Stimulated activated CD8-positive, alpha-beta memory T cell treated with anti-CD3 and anti-CD28 coated beads, Interleukin-12 subunit alpha, Interleukin-12 subunit beta, amount 100 ng/mL, for 4 hours (primary cell): ENCODE measurements around the gene CACNB2.

Source experiments
- DNase-seq: peaks from one replicate; pipeline ENCODE4 v3.0.0-alpha.2; 2020; ENCODE audit warnings: low read depth

CACNB2 gene

DNA sequence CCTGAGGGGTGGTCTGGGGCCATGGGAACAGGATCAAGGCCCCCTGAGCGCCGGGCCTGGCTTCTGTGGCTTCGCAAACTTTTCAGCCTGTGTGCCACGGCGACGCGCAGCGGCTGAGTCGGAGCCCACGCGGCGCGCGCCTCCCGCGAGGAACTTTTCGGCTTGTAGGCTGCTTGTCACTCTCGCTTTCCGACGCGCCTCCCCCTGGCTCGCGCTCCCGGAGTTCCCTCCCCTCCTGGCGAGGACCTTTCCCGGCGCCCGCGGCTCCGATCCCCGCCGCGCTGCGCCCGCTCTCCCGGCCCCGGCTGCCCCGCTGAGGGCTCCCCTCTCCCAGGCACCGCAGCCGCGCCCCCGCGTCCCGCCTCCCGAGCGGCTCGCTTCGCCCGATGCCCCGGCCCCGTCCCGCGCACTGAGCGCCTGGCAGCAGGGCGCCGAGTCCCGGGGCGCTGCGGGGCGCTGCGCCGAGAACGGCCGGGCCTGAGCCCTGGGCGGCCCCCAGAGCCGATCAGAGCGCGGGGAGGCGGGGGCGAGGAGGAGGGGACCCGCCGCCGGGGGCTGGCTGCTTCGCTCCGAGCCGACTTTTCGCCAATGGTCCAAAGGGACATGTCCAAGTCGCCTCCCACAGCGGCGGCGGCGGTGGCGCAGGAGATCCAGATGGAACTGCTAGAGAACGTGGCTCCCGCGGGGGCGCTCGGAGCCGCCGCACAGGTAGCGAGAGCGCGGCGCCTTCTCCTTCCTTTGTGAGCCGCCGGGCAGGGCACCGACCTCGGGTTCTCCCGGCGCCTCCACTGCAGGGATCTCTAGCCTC, at the start of gene CACNB2:
TSS of gene CACNB2 (plus strand) at position 276 of the 808 bp plus-strand sequence.
- no peak for DNase-seq

DNA sequence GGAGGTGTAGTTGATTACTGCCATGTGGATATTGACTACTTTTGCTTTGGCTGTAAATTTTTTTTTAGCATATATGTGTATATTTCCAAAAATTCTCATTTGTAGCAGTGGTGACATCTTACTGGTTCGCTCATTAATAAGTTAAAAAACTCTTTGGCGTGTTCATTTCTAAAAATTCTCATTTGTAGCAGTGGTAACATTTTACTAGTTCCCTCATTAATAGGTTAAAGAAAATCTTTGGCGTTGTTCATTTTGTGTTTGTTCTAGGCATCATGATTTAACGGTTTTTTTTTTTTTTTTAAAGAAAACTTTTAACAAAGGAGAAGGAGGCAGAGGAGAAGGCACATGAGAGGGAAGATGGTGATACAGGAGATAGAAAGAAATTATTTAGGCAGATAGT, 45.9 kb upstream of the CACNB2 start:
- no peak for DNase-seq

DNA sequence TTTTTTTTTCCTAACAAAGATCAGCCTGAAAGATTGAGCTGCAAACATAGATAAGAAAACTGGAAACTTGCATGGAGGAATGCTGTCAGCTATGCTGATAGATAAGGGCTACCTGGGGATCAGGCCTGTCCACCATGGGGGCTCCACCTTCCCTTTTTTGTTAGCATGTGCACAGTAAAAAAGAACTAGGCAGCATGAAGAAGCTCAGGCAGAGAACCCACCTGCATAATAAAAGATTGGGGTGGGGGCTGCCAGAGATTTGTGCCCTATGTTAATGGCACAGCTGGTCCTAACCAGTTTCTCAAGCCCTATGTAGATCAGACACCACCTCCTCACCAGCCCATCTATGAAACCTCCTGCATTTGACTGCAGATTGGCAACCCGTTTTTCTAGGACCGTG, 45.4 kb upstream of the CACNB2 start:
- DNase-seq: no peak

DNA sequence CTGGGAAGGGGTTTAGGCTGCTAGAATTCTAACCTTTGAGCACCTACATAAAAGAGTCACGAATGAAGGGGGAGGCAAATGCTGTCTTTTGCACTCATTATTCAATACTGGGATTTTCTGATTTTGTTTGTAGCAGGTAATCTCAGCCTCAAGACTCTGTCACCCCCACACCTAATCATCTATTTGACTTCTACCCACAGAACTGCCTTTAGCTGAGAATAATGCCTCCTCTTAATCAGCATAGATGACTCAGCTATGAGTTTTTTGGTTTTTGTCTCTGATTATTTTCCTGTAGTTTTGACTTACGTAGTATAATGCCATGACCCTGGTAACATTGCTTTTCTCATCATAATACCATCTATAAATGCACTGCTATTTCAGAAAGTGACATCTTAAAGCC, 42.7 kb upstream of the CACNB2 start:
- DNase-seq: no peak

DNA sequence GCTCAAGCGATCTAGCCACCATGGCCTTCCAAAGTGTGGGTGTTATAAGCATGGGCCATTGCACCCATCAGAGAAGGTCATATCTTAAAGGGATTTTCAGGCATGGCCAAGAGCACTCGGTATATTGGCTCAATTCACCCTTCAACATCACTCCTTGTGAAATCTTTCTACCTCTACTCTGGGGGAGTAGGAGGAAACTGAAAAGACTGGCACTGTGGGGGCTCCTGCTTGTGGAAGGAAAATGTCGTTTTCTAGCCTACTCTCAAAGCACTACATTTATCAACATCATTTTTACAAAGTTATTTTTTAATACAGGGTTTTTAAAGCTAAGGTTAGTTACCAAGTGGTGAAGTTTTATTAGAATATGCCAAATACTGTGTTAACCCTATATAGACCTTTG, 42.0 kb upstream of the CACNB2 start:
- no peak for DNase-seq

DNA sequence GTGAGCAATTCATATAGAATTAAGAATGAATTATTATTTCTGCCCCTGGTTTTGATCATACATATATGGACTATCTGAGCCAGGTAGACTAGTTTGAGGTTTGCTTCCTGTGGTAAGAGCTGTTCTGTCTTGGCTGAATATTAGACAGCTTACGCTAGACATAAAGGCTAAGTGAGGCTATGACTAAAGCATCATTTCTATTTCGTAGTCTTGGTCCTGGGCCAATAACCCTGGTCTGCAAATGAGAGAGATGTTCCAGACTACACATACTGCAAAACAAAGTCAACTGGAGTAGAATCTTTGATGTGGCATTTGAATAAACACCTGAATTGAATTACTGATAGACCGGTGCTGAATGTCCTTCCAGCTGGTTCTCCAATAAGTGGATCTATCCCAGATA, 40.8 kb upstream of the CACNB2 start:
- DNase-seq: no peak

DNA sequence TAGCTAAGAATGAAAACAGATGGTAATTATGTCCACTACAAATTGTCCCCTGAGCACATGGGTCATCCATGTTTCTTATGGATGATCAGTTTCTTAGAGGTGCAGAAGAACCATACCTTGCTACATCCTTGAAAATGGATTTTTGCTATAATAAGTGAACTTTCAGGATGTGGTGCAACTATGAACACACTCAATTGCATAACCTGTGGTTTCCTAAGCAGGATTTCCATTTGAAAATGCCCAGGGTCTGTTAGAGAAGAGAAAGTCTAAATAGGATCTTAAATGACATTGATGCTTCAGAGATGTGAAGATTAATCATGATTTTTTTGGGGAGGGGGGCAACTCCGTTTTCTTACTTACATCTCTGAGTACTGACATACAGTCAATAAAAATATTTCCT, 39.6 kb upstream of the CACNB2 start:
- DNase-seq: no peak

DNA sequence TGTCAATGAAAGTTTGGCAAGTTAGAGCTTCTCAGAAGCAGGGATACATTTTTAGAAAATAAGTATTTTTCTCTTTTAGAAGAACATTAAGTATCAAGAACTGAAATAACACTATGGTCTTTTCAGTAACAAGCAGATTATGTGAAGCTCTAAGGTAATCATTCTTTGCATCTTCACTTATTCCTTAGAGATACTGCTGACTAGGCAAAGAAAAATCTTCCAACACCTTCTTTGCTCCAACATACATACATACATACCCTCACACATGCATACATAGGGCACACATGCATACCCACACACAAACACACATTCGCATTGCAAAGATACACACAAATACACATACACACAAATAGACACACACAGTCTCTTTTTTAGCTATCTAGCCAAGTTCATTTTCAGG, 37.8 kb upstream of the CACNB2 start:
- DNase-seq: no peak

DNA sequence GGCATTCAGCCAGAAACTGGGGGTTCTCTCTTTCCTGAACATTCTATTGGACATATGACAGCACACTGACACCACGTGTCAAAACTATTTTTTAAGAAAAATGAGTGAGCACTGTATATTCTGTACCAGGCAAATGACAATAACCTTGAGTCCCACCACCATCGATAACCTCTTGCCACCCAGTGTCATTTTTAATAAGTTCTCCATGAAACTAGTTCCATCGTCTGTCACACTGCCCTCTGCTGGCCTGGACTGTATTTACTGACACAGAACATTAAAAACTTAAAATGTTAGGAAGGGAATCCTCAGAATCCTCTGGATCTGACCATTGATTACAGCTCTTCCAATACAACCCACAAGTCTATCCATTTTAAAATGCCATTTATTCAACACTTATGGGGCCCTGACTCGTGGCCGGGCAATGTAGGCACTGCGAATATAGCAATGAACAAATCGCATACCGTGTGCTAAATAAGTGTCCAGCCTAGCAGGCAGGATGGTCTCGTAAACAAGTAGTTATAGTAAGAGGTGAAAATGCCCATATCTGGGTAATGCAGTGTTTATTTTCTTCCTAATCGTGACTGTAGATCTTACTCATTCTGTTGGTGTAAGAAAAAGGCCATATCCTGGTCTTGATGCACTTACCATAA, 35.9 kb upstream of the CACNB2 start:
- DNase-seq: no peak

DNA sequence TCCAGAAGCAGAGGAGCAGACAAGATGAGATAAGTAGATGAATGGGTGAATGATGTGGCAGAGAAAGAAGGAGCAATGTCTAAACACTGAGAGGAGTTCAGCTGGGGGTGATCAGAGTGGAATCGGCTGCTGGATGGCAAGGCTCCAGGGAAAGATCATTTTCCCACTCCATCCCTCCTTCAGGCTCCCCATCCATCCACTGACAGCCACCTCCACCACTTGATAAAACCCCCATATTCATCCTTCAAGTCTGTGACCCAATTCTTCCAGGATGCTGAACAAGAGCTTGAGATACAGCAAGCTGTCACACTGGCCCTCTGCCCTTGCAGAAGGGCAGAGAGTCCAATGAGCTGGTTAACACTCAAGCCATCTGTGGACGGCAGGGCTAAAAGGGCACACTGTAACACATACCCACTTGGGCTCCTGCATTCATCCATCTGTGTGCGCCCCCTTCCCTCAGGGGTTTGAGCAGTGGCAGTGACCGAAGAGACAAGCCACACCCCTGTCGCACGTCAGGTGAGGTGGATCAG, 30.8 kb upstream of the CACNB2 start:
- DNase-seq: no peak

DNA sequence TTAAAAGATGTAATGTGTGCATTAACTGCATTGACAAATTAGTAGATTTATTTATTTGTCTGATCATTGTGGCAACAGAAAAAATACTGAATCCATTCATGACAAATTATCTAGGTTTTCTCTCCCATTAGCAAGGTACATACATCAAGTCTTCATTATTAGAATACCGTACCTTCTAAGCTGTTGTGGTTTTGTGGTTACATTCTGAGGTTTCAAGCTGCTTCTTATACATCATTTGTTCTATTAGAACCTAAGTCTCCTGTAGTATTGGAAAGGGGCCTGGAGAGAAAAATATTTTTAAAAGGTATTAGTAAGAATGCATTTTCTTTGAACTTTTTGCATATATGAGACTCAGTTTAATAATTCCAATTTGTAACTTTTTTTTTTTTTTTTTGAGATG, 26.3 kb upstream of the CACNB2 start:
- no peak for DNase-seq

DNA sequence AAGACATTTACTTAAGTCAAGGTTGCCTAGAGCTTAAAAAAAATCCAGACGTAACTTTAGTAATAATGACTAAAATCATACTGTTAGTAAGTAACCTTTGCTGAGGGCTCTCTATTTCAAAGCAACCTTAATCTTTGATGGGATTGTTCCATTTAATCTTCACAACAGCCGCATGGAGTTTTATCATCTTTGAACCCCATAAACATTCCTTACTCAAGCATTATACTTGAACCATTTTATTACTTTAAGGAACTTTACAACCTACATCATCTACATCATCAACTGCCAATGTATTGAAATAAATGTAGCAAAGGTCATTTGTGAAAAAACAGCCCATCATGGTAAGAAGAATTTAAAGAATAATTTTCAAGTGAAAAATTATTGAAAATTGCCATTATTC, 22.9 kb upstream of the CACNB2 start:
- no peak for DNase-seq

DNA sequence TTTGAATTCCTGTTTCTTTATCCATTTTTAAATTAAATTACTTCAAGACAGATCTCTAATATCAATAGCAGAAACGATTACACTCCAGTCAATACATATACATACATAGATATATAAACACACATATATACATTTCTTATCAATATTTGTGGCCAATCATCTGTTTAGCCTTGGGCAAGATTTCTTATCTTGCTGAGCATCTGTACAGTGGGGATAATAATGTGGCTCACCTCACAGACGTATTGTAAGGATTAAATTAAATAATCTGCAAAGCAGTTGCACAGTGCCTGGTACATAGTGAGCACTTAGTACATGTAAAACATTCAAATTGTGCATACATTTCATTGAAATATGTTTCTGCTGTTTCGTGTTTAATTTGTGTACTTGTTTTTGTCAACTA, 17.5 kb upstream of the CACNB2 start:
- DNase-seq: no peak

DNA sequence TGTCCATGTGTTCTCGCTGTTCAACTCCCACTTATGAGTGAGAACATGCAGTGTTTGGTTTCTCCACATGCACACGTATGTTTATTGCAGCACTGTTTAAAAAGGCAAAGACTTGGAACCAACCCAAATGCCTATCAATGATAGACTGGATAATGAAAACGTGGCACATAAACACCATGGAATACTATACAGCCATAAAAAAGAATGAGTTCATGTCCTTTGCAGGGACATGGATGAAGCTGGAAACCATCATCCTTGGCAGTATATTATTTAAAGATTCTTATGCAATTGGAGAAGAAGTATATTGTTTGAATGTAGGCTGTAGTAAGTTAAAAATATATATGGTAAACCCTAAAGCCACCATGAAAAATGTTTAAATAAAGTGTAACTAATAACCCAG, 7.2 kb upstream of the CACNB2 start:
- DNase-seq: no peak

DNA sequence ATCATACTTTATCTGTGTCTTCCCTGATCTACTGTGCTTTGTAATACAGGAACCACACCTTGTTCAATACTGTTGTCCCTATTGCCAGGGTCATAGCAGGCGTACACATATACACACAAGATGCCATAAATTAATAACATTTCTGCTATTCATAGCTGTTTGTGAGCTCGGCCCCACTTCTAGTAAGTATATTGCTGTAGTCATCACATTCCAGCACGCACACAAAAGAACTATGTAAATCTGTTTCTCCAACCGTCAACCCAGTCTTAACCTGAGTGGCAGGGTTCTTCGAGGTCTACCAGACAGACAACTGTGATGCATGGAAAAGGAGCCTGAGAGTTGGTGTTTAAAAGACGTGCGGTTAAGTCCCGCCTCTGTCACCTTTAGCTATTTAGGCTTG, 5.7 kb upstream of the CACNB2 start:
- DNase-seq: no peak

DNA sequence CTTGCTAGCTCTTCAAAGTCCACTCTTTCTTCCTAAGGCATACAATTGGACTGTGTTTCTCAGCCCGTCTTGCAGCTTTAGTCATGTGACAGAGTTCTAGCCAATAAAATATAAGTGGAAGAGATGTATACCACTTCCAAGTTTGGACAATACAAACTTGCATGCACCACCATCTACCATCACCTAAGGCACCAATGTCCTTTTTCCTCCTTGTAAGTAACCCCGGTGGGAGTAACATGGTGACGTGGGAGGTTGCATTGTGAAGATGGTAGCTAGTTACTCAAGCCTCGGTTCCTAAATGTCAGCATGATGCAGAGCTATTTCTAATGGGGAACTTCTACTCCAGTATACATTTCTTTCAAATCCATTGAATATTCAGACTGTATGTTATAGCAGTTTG, 5.3 kb upstream of the CACNB2 start:
- DNase-seq: no peak

DNA sequence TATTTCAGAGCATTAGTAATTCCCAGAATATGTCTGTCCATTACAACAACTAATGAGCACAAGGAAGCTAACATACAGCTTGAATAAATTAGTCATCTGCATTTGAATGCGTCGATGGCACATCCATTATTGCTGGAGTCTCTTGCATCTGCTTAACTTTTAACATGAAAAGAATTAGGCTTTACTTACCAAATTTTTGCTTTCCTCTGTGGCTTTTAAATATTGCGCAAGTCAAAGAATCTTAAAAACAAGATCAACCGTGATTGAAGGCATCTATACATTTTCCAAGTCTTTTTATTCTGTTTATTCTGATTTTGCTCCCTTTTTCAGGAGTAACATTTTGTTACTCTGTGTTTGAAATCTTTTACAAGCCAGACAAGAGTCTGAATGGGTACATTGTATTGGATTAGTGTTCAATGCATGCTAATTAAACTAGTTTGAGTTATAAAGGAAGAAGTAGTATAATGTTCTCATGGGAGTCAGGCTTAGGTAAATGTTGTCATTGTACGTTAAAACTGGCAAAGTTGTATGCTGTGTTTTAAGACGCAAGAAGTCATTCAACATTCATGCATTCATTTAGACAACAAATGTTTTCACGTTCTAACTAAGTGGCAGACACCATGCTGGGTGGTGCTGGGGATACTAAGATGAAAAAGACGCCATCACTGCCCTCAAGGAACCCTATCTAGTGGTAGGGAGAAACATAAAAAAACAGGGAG, 4.0 kb upstream of the CACNB2 start:
- no peak for DNase-seq

DNA sequence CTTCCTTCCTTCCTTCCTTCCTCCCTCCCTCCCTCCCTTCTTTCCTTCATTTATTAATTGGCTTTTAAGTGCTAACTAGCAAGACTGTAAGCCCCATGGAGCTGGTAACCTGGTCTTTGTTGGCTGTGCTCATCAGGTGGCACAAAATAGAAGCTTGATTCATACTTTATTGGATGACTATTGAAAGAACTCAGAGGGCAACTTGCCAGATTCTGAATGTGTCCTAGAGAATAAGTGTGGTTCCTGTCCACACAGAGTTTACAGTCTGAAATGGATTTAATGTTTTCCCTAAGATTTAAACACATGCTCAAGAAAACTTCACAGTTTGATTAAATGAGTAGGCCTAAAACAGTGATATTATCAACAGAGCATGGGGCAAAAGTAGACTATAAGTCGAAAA, 3.1 kb upstream of the CACNB2 start:
- DNase-seq: no peak

DNA sequence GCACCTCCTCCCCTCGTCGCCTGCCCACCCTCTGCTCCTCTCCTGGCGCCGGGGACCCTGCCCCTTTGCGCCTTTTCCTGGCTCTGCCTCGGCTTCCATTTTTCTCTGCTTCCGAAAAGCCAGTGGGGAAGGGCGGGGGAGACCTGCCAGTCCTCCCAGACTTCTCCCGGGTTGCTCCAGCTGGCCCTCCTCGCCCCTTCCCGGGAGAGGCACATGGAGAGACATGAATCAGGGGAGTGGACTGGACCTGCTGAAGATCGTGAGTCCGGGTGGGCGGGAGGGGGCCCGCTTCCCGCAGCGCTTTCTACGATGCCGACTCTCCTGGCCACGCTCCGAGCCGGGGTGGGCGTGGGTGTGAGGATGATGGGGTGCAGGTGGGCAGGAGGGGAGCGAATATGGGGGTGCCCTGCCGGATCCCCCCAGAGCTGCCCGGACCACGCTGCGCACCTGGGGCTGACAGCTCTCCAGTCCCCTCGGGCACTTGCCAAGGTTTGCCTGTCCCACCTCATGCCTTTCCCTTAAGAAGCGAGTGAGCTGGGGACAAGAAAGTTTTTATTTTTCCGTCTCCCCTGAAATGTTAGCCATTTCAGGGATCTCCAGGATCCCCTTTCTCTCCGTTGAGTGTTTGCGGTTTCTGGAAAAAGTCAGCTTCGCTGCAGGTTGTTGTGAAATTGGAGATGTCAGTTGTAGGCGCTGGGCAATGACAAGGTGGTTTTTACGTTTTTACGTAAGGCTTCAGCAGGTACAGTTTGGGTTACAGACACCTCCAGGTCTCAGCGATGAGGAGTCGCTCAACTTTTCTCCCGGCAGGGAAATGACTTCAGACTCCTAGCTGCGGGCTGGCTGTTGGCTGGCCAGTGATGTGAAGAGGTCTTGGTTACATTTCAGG, 977 bp downstream of the CACNB2 start:
- DNase-seq: no peak

DNA sequence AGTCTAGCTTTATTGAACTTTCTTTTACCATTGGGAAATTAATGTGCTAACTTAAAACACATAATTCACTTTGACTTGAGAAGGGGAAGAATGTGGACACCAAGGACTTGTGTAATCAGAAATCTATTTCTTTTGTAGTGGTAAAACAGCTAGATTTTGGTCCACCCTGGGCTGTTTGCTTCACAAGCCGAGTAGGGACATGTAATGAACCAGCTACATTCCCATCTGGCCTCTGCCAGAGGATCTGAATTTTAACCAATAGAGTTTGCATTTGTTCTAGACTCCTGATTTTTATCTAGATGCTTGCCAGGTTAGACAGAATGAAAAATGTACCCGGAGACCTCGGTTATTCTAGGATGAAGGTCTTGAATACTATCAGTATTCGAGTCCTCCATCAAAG, 1.9 kb downstream of the CACNB2 start:
- DNase-seq: no peak

DNA sequence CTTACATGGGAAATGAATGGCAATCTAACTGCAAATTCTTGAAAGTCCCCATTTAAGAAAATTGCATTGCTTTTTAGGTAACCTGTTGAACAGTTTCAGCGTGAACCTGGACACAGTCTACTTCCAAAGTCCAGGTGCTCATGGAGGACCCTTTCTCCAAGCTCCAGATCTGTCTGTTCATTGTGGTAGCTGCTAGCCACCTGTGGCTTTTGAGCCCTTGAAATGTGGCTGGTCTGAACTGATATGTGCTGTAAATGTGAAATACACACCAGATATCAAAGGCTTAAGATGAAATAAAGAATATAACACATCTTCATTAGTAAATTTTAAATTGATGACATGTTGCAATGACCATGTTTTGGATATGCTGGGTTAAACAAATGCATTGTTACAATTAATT, 4.2 kb downstream of the CACNB2 start:
- DNase-seq: no peak

DNA sequence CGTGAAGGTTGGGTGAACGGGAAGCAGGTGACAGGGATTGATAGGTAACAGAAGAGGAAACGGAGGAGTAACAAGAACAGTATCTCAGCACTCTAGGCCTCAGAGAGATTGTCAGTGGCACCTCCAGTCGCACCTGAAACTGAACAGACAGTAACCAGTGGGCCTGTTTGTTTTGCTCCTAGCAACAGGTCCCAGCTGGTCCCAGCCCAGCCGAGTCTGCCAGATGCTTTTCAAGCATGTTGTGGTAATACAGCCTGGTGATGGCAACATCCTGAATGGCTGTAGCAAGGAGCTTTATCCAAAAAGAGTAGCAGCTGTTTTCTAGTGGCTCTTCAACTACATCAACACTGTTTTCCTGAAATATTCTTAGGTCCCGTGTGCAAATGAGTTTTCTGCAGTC, 4.7 kb downstream of the CACNB2 start:
- no peak for DNase-seq
